AG04449 (cell line): ENCODE measurements around the gene DIAPH2.

Source experiments
- CTCF ChIA-PET: fragments of 350-600 bp; formaldehyde crosslinking; extraction: SDS; loops from one replicate; lab custom pipeline; 2021; ENCODE audit warnings: antibody characterized with exemption; lab: Yijun Ruan, JAX
- POLR2A ChIA-PET: fragments of 400-600, 350-600 bp; formaldehyde crosslinking; extraction: SDS; loops from one replicate; lab custom pipeline; 2020; ENCODE audit warnings: antibody characterized with exemption, inconsistent platforms; lab: Yijun Ruan, JAX
- DNase-seq: peaks from one replicate; pipeline ENCODE4 v3.0.0-alpha.2; 2010; ENCODE audit warnings: low read depth, low spot score
- H3K4me3 ChIP-seq: 2 replicates; pipeline ENCODE4 v1.5.1; 2011; ENCODE audit warnings: low read depth, mild to moderate bottlenecking, control low read depth, low read length
- TF ChIP-seq, protein P1 (sequence below): IDR thresholded peaks from one replicate; pipeline ENCODE4 v1.5.1; 2011; ENCODE audit warnings: mild to moderate bottlenecking, moderate library complexity, low read length, control low read depth, inconsistent platforms; ENCODE audit not compliant: insufficient read depth; ENCODE audit errors: missing control alignments

The DIAPH2 gene

DNA sequence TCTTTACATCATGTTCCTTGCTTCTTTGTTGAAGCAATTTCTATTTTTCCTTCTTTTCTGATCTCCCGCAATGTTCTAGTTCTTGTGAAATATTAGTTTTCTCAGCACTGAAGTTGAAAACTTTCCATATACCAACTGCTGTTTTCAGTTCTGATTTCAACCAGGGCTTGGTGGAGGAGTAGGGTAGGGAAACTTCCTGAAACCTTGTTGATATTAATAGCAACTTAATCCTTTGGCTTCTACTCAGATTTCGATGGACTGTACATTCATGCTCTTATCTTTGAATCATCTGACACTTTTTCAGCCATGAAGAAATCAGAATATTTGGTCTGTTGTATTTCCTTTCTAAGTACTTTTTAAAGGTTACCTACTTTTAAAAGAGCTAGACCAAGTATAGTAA lies 514.9 kb downstream of the DIAPH2 start:
- TF ChIP-seq, protein P1, sequence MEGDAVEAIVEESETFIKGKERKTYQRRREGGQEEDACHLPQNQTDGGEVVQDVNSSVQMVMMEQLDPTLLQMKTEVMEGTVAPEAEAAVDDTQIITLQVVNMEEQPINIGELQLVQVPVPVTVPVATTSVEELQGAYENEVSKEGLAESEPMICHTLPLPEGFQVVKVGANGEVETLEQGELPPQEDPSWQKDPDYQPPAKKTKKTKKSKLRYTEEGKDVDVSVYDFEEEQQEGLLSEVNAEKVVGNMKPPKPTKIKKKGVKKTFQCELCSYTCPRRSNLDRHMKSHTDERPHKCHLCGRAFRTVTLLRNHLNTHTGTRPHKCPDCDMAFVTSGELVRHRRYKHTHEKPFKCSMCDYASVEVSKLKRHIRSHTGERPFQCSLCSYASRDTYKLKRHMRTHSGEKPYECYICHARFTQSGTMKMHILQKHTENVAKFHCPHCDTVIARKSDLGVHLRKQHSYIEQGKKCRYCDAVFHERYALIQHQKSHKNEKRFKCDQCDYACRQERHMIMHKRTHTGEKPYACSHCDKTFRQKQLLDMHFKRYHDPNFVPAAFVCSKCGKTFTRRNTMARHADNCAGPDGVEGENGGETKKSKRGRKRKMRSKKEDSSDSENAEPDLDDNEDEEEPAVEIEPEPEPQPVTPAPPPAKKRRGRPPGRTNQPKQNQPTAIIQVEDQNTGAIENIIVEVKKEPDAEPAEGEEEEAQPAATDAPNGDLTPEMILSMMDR: no peak
- no peak for DNase-seq
- ChIA-PET CTCF (no interaction called here), POLR2A (no interaction called here)
- no peak overlapping the region for H3K4me3 ChIP-seq

DNA sequence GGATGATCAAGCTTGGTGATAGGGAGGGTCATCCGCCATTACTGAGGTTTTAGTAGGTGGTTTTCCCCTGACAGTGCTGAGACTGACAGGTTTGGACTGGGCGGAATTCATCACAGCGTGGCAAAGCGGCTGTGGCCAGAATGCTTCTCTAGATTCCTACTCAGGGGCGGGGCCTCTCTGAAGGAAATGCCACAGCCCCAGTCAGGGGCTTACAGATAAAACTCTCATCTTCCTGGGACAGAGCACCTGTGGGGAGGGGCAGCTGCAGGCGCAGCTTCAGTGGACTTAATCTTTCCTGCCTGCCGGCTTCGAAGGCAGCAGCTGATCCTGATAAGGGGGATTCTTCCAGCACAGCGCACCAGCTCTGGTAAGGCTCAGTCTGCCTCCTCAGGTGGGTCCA lies 515.8 kb downstream of the DIAPH2 start:
- TF ChIP-seq, protein P1: no peak
- ChIA-PET POLR2A (no interaction called here), CTCF (no interaction called here)
- no peak overlapping the region for H3K4me3 ChIP-seq
- DNase-seq: no peak

DNA sequence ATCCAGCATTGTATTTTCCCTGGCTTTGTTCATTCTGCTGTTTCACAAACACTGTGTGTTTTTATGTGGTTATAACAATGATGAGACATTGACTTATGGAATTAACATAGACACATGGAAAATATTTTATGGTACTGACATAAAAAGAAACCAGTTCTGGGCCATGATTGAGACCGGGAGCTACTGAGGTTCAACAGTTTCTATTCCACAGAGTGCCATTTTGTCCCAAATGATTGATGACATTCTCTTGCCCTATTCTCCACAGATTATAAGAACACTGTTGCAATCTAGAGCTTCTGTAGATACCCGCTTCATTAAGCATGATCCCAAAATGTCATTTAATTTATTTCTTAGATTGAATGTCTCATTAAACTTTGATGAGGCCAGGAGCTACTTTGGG lies 525.9 kb downstream of the DIAPH2 start:
- ChIA-PET POLR2A (no interaction called here), CTCF (no interaction called here)
- H3K4me3 ChIP-seq: no peak overlapping the region
- TF ChIP-seq, protein P1: no peak
- DNase-seq: no peak

DNA sequence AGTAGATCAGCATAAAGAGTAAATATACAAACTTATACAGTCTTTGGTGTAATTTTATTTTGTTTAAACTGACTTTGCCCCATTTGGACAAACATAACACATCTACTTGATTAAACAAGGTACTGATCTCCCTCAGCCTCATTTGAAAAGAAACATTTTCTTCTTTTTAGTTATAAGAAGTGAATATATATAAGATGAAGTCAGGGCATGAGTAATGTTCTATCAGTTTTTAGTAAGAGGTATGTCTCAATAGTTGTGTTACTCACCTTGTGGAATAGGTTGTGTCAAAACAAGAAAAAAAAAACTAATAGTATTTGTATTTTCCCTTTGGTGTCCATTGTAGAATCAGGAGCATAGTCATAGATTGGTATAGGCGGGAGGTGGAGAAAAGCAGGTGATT lies 526.4 kb downstream of the DIAPH2 start:
- no peak overlapping the region for H3K4me3 ChIP-seq
- TF ChIP-seq, protein P1: no peak
- ChIA-PET POLR2A (no interaction called here), CTCF (no interaction called here)
- no peak for DNase-seq

DNA sequence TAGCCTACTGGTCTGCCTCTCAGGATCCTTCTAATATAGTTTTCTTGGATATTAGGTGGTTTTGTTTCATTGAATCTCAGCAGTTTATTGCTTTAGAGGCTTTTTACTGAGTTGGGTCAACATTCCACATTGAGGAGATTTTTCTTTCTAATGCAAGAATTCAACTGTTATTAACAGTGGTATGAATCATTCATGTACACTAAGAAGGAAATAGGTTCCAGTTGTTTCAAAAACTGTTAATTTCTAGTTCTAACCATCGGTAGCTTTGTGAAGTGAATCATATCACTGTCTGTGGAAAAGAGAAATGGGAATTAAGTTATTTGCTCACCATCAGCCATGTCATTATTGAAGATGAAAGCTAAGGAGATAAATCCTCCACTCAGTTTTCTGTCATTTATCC lies 530.5 kb downstream of the DIAPH2 start:
- DNase-seq: peak; percentile 12
- POLR2A ChIA-PET: no interaction called here
- TF ChIP-seq, protein P1: no peak
- H3K4me3 ChIP-seq: no peak overlapping the region
- CTCF ChIA-PET: no interaction called here

DNA sequence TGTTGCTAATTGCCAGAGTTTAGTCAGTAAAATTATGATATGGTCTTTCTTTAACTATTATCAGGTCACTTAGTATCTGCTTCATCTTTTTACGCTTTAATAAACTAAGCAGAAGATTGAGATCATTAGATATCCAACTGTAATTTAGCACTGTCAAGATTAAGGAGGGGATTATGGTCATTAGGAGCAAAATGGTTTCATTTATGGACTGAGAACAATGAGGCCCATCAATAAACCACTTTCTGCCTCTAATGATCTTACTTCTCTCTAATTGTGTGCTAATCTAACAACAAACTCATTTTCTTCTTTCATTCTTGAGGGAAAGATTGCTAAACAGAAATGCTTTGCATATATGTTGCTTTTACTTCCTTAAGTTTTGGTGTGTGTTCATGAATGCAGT lies 539.5 kb downstream of the DIAPH2 start:
- no peak for DNase-seq

More for the DNA sequence above, 539.5 kb downstream of the DIAPH2 start:
- no peak overlapping the region for H3K4me3 ChIP-seq
- CTCF ChIA-PET: no interaction called here
- POLR2A ChIA-PET: no interaction called here
- TF ChIP-seq, protein P1: no peak
